HG03439 (cell line): ENCODE measurements around the gene KICS2.
A peak's percentile ranks its signal among the peaks of the same experiment; 100 is the strongest.
"Not testable (repeated sequence)": the region's sequence is repeated elsewhere in the genome, so short reads cannot be mapped to it uniquely, and the experiment has no call there.

Source experiments
- ATAC-seq: cut with Tn5 transposase; IDR thresholded peaks from one replicate; pipeline ENCODE4 v1.9.1; 2021; ENCODE audit warnings: mild to moderate bottlenecking, moderate library complexity; ENCODE audit not compliant: unreplicated experiment

Gene KICS2

DNA sequence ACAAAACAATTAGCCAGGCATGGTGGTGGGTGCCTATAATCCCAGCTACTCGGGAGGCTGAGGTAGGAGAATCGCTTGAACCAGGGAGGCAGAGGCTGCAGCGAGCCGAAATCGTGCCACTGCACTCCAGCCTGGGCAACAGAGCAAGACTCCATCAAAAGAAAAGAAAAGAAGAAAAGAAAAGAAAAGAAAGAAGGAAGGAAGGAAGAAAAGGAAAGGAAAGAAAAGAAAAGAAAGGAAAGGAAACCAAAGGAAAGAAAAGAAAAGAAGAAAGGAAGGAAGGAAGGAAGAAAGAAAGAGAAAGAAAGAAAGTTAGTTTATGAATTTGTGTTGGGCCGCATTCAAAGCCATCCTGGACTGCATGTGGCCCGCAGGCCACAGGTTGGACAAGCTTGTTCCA is 4.5 kb downstream of the KICS2 start:
- ATAC-seq: not testable (repeated sequence)

DNA sequence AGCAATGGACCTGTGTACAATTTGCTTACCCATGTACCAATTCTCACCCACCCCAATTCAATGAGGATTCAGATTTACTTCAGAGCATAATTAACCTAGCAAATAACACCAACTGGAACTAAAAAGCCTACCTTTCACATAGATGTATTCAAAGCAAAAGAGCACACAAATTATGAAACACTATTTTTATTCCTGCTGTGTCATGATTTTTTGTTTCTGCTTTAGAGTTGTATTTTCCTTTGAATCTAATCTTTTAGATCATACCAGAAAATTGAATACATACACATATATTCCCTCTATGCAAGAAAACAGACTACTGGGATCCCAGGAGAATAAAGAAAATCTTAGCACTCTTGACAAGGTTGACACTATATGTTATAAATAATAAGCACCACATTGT is 5.9 kb downstream of the KICS2 start:
- ATAC-seq: no peak

DNA sequence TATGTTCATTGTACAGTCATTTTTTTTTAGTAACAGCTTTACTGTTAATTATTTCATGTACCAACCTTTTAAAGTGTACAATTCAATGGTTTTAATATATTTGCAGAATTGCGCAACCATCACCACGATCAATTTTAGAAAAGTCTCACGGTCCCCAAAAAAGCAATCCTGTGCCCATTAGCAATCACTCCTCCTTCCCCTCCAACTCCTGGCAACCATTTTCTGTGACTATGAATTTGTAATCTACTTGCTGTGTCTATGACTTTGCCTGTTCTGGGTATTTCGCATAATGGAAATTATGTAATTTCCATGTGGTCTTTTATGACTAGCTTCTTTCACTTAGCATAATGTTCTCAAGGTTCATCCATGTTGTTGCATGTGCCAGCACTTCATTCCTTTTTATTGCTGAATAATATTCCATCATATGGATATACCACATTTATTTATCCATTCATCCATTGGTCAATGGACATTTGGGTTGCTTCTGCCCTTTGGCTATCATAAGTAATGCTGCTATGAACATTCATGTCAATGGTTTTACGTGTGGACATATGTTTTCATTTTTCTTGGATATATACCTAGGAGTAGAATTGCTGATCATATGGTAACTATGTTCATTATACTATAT is 9.9 kb downstream of the KICS2 start:
- no peak for ATAC-seq

DNA sequence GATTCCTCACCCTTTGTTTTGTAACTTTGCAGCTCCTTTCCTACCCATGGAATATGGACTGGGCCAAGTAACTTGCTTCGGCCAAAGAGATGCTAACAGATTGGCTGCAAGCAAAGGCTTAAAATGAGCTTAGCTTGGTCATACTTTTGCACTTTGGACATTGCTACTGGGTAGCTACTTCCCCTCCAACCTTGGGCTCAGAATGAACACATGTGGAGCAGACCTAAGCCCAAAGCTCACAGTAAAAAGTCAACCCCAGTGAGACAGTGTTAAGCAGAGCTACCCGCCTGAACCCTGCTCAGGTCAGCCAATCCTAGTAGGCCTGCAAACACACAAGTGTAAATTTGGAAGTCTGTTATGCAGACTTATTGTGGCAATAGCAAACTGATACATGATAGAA is 14.6 kb downstream of the KICS2 start:
- no peak for ATAC-seq

DNA sequence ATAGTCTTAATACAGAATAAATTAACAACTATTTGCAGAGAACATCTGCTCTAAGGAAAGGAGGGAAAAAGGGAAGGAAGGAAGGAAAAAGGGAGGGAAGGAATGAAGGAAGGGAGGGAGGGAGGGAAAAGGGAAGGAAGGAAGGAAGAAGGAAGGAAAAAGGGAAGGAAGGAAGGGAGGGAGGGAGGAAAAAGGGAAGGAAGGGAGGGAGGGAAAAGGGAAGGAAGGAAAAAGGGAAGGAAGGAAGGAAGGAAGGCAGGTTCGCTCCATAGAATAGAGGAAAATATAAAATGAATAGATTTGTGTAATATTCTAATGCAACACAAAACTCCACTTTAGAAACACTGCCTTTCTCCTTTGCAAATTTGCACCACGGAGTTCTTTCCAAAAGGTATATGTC is 16.6 kb downstream of the KICS2 start:
- ATAC-seq: no peak

DNA sequence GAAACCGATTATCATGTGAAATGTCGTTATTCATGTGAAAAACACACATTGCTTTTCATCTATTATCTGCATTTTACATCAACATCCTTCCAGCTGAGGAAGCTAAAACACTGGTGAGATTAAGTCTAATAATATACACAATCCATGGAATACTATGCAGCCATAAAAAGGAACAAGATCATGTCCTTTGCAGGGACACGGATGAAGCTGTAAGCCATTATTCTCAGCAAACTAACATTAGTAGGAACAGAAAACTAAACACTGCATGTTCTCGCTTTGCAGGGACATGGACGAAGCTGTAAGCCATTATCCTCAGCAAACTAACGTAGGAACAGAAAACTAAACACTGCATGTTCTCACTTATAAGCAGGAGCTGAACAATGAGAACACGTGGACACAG is 18.3 kb downstream of the KICS2 start:
- no peak for ATAC-seq

DNA sequence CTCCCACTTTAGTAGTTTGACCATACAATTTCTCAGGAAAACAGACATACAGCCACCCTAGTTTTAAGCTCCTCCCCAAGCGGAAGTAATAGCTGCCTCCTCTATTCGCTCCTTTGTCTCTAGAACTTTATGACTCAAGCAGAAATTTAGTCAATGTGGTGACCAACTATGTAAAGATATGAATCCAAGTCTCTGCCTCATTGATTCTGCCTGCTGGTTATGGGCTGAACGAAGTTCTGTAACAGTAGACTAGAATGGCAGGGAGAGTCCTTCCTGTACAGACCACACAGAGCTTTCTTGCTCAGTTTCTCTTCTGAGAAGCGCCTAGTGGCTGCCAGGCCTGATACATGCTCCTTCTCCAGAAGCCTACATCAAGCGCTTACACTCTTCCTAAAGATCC is 19.1 kb downstream of the KICS2 start:
- ATAC-seq: no peak

DNA sequence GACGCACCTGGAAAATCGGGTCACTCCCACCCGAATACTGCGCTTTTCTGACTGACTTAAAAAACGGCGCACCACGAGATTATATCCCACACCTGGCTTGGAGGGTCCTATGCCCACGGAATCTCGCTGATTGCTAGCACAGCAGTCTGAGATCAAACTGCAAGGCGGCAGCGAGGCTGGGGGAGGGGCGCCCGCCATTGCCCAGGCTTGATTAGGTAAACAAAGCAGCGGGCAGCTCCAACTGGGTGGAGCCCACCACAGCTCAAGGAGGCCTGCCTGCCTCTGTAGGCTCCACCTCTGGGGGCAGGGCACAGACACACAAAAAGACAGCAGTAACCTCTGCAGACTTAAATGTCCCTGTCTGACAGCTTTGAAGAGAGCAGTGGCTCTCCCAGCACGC is 26.3 kb downstream of the KICS2 start:
- not testable (repeated sequence) for ATAC-seq

DNA sequence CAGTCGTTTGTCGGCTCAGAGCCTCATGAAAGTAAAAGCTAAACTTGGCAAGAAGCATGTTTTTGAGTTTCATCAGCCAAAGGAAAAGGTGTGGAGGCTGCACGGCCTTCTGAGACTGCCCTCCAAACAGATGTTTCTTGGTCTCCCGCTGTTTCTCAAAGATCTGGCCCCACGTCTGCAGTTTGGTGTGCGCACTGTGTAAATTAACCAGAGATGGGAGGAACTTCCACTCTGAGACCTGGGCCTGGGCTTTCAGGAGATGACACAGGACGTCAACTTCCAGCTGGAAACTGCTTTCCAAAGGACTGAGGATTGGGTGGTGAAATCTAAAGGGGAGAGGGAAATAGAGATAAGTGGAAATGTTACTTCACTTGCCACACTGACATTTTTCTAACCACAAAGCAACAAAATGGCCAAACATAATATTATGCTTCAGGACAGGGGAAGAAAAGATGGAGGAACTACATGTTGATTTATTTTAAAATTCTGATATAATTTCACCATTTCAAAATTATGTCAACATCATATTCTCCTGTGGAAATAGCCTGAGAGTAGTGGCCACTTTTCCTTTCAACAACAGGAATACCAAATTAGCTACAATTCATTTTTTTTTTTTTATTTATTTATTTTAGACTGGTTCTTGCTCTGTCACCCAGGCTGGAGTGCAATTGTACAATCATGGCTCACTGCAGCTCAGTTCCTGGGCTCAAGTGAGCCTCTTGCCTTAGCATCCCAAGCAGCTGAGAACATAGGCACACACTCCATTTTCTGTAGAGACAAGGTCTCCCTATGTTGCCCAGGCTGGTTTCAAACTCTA is 27.6 kb downstream of the KICS2 start:
- ATAC-seq: peak; percentile 51

DNA sequence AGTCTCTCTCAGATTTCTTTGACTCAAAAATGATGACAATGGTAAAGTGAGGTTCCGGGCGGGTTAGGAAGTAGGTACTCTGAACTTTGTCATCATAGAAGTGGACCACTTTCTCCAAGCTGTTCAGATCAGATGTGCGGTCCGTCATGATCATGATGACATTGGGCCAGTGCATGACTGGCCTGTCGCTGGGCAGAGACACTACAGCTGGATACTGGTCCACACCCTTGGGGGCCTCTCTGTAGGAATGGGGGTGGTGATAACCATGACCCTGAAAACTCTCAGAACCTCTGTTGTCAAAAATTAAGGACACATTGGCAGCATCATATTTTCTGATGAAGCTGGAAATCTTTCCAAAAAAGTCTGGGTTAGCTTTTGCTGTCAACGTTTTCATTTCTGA is 28.2 kb downstream of the KICS2 start:
- peak; percentile 25 for ATAC-seq

DNA sequence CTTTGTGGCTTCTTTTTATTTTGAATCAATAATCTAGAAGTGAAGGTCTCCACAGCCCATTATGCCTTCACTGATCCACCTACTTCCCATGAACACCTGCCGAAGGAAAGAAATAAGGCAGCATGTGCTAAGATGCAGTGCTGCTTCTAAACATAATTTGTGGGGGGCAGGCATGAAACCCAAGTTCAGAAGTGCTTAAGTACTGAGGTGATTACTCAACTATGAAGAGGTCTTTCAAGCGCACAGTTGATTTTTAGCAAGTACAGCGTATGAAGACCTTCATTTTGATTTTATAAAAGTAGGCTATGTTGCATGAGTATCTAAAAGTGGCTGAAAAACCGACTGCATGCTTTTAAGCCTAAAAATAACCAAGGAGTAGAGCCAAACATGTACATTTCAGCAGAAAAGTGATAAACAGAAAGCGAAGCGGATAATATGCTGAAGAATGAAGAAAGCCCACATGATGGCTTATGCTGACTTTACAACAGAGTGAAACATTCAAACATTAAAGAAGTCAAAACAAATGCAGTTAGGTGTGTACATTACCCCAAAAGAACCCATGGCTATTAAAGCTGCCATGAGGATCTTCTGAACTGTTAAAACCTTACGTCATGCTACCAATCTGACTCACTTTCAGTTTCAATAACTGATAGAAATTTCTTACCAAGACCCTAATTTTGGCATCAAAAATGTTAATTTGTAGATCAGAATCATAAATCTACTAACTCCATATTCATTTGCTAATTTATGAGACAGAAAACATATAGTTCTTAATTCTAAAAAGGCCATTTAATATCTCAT is 29.3 kb downstream of the KICS2 start:
- peak; percentile 84 for ATAC-seq

DNA sequence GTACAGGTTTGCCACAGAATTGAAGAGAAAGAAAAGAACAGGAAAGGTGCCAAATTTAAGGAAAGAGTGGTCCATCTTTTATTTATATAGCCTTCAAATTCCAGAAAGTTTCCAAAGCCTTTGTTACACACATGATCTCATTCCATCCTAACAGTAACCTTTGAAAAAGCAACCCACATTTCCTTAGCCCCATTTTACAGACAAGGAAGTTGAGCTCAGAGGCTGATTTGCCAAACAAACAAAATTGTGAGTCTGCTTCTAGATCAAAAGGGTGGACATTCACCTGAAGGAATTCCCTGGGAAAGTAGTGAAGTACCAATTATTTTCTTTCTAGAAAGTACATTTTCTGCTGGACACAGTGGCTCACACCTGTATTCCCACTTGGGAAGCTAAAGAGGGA is 32.0 kb downstream of the KICS2 start:
- no peak for ATAC-seq

DNA sequence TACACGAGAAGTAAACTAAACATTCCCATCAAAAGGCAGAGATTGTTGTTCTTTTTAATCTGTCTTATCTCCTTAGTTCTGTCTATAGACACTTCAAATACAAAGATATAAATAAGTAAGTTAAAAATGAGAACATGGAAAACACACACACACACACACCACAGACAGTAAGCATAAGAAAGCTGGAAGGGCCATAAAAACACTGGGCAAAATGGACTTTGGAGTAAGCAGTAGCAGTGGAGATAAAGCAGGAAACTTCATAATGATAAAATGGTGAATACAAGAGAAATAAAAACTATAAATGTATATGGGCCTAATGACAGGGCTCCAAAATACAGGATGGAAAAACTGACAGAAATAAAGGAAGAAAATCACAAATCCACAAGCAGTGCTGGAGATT is 32.6 kb downstream of the KICS2 start:
- no peak for ATAC-seq

DNA sequence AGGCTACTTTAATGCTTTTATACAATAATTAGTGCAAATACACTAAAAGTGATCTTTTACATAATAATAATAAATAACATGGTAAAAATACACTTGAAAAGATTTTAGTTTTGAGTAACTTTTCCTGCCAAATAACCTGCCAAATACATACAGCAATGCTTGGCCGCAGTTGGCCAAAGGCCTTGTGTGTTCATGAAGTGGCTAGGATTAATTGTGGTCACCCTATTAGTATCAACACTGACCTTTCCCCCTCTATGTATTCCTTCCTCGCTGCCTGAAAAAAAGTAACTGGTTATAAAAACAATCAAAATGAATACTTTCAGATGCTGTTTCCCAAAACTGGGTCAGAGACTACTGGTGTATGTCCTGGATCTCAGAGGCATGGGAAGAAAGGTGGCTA is 34.3 kb downstream of the KICS2 start:
- no peak for ATAC-seq

DNA sequence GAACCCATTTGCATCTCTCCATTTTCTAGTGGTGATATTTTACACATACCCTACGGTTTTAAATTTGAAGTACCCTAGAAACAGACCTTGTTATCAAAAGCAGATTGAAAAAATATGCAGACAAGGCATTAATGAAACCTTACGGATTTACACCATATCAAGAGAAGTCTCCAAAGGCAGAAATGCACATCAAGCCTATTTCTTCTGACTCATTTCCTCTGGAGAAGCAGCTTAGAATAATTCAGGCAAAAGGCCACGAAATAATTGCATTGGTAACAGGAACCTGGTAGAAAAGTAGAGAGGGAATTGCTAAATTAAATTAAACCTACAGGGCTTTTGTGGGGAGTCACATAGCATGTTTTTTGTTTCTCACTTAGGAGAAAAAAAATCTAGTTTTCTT is 34.7 kb downstream of the KICS2 start:
- ATAC-seq: no peak

DNA sequence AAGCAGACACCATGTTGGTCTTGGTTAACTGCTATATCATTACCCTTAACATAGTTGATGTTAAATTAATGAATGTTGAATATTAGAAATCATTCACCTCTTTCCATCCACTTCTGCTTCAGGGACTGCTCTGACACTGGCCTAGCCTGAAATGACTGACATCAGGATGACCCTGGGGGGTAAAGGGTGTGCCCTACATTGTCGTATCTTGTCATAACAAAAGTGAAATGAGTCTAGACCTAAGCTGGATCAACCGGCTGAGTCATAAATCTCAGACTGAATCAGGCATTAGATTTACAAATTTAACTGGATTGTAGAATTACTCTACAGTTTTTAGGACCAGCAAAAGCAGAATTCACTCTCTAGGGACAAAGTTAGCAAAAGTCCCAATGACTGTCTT is 35.3 kb downstream of the KICS2 start:
- peak; percentile 97 for ATAC-seq

DNA sequence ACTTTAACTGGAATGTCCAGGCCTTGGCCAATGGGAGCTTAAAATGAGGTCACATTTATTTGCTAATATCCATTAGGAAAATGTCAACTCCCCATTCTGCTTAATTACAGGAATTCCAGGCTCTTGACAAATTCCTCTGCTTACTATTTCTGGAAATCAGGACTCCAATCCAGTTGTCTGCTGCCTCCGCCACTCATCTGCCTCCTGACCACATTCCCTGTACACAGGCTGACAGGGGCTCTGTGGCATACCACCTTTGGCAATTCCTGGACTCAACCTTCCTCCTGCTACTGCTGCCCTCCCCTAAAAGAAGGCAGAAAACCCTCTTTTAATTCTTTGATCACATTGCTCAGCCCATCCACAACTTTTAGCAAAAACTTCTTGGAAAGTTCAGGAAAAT is 37.9 kb downstream of the KICS2 start:
- ATAC-seq: no peak

DNA sequence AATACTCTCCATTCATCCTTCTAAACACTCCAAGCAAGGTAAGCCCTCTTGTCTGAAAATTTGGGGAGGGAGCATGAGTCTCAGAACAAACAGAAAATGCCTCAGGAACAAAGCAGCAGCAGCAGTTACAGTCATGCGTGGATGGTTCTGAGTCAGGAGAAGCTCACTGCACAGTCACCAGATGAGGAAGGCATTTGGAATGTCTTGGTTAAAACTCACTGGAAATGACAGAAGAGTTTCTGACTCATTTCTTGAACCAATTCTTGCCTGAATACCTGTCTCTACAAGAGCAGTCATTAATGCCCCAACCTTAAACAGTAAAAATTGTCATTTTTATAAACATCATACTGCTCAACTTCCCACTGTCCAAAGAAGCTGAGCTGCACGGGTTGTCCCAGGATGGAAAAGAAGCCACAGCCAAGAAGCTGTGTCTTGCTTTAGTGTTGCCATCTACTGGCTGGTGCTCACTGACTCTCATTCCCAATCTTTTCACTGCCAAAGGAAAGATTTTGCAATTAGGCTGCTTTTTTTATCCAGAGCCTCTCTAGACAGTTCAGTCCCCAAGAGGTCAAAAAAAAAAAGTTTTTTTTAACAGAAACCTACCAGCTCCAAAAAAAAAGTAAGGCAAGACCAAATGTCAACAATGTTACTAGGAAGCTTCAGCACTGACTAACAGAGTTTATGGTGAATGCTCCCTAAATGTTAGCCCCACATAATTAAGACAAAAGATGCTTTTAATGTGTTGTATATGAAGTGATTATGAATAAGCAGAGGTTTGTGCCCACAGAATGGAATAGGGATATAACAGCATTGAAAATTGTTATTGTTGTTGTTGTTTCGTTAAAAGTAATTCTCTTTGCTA is 40.4 kb downstream of the KICS2 start:
- ATAC-seq: no peak

DNA sequence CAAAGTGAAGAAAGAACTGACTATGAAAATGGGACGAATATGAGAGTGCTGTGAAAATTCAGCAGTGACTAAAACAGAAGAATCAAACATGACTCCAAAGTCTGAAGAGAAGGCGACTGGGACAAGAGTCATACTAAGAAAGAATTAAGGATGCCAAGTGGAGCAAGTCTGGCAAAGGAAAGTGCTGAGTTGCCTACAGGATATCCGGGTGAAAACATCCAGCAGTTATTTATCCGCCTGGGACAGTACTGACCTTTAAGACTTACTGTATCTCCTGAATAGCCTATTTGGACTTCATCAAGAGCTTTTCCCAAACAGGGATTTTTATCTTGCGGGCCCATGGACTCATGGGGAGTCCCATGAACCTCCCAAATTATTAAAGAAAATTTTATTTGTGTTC is 41.1 kb downstream of the KICS2 start:
- no peak for ATAC-seq

DNA sequence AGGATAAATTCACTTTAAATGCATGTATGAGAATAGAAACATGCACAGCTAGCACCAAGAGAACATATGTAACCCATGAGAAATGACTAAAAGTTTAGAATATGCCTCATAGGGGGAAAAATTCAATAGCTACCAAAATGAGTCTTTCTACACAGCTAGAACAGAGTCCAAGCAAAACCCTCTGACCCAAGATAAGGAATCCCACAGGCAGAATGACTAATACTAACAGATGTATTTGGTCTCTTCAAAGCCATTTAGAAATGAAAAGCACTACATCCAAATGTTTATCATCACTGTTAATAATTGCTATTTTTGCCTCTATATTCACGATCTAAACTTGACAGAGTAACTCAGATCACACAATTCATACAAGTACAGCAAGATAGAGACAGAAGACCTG is 44.0 kb downstream of the KICS2 start:
- ATAC-seq: no peak

DNA sequence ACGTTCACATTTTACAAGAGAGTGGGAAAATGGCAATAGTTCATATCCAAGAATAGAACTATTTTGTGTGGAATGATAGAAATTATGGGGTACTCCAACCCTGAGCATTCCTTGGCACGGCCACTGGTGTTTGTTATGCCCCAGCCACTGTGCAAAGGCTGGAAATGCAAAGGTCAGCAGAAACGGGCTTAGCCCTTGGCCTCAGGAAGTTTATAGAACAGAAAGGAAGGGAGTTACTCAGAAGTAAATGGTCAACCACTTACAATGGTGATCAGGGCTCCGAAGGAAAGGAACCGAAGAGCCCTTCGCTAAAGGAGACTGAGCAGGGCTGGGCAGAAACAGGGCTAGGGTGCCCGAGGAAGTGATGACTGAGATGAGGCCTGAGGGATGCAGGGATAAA is 45.1 kb downstream of the KICS2 start:
- ATAC-seq: no peak
